Psoas muscle (tissue), 8 donors: Measurements from ENCODE around the gene SETD1A. TPM values are rescaled to one million over a fixed set of nuclear protein-coding genes. Genes with fewer than 3 reads are reported as not detected.

ENCODE experiments used
- ATAC-seq, 4 donors: fragments of 200-7000 bp; cut with Tn5 transposase; one replicate each; pipeline ENCODE4 v1.9.1; 2020; ENCODE audit warnings: moderate library complexity in 3 of 4, mild to moderate bottlenecking in 2 of 4
- DNase-seq, 2 donors: peaks; one replicate each; pipeline ENCODE4 v3.0.0-alpha.2; 2020
- H3K27ac ChIP-seq: fragments of 200-600 bp; one replicate; pipeline ENCODE4 v1.8.0; 2022
- H3K27me3 ChIP-seq, 3 donors: fragments of 200-600 bp in 1 of 3; one replicate each; pipeline versions ENCODE4 v1.6.1 to v1.8.0; 2013 to 2022; ENCODE audit warnings: low read length in 2 of 3, mild to moderate bottlenecking in 2 of 3, moderate library complexity in 1 of 3; ENCODE audit not compliant: insufficient read depth in 3 of 3
- H3K36me3 ChIP-seq, 2 donors: fragments of 200-600 bp in 1 of 2; one replicate each; pipeline versions ENCODE4 v1.6.1 to v1.8.0; 2013 to 2022; ENCODE audit warnings: low read depth in 1 of 2, mild to moderate bottlenecking in 1 of 2, moderate library complexity in 1 of 2; ENCODE audit not compliant: insufficient read depth in 1 of 2
- H3K4me1 ChIP-seq: fragments of 200-600 bp; one replicate; pipeline ENCODE4 v1.8.0; 2022
- H3K4me3 ChIP-seq: fragments of 200-600 bp; one replicate; pipeline ENCODE4 v1.8.0; 2022; ENCODE audit warnings: mild to moderate bottlenecking
- H3K9me3 ChIP-seq: fragments of 200-600 bp; one replicate; pipeline ENCODE4 v1.8.0; 2022
- WGBS, 3 donors: extraction: QIAGEN DNeasy Blood & Tissue Kit; methylation state at CpG; one replicate each; pipeline versions ENCODE4 v1.1.6 to v1.1.7; 2013; 5-methylcytosine and 5-hydroxymethylcytosine counted together
- intact Hi-C, 2 donors: fragments of 100-400 bp; cut with DNase I; formaldehyde crosslinking; loops; one replicate each; pipeline versions ENCODE4 v1.11.0 to v1.14.2; 2022
- polyA plus RNA-seq, 3 donors: library from polyadenylated mRNA; stranded (reverse); fragments of 200-250 nt; gene quantifications; one replicate each; pipeline ENCODE4 v1.2.3, GENCODE V29; 2013
- total RNA-seq, 4 donors: library from RNA; stranded (reverse); fragmentation: NEBNext Ultra II Directional in 2 of 4; extraction: Animal tissue kit (Norgen Biotek cat#: 25700) in 2 of 4; gene quantifications; one replicate each; pipeline versions ENCODE4 v1.2.1 to v1.2.4, GENCODE V29; 2021 to 2023
- TF ChIP-seq, protein P1 (sequence below): fragments of 200-600 bp; IDR thresholded peaks from one replicate; pipeline ENCODE4 v1.8.0; 2022; ENCODE audit warnings: antibody characterized with exemption
- donor health status: healthy with polysubstance abuse.
- donor health status: DM: no; HTN: no; CAD: no; lungs with moderate emphysema.
- donor health status: Bipolar disorder and iron deficiency.
- donor health status: healthy.
- donor health status: DM: yes; HTN: yes; CAD: no.
- donor health status: DM: no; HTN: no; CAD: no.
- donor health status: DM: no; HTN: no; CAD: no.
- donor health status: DM: yes; HTN: yes; CAD: no.

Gene SETD1A
- total and polyA plus RNA-seq, 7 donors = 7.9 to 19.0 (median 14.9) TPM

DNA sequence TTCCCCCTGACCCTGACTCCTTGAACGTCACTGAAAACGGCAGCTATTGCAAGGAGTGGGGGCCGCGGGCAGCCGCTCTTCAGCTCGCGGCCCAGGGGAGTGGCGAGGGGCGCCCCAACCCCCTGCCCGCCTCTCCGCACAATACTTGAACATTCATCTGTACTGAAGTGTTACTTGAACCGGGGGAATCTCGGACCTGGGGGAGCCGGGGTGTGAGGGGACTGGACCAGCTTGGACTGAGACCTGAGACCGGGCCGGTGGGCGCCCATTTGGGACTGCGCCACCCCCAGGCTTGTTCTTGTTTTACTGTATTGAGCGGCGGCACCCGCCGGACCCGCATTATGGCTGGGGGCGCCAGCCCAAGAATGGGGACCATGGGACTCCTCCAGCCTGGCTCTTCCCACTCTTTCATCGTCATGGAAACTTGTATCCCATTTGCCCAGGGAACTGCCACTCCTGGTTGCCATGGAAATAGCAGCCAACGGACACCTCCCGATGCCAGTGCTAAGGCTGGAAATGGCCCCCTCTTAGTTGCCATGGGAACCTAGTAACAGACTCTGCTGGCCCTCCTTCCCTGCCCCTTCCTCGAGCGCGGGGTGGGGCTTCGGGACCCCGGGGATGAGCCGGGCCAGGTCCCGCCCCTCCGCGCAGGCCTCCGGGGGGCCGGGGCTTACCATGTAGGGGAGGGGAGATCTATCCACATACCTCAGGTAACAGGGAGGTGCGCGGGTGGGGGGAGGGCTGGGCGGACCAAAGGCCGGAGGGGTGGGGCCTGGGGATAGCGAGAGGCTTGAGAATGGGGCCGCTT, 9.5 kb upstream of the SETD1A start:
- ATAC-seq = peak; percentile 25 to 69 (median 42)
- Histone ChIP-seq H3K4me3 (peak overlapping the region; percentile 99), H3K36me3 (peaks cover 0 to 14% of the 10 kb centered on the region in 2 donors), H3K27me3 (no peaks in the 10 kb centered on the region), H3K27ac (peak overlapping the region; percentile 91), H3K4me1 (peaks cover 14% of the 10 kb centered on the region), H3K9me3 (no peaks in the 10 kb centered on the region)
- 31 to 38% (median 33%) methylated on average over 40 to 44 of the region's 44 CpGs for WGBS, 3 donors
- intact Hi-C loops = no loop called here
- peak; percentile 84 to 88 for DNase-seq
- TF ChIP-seq, protein P1, sequence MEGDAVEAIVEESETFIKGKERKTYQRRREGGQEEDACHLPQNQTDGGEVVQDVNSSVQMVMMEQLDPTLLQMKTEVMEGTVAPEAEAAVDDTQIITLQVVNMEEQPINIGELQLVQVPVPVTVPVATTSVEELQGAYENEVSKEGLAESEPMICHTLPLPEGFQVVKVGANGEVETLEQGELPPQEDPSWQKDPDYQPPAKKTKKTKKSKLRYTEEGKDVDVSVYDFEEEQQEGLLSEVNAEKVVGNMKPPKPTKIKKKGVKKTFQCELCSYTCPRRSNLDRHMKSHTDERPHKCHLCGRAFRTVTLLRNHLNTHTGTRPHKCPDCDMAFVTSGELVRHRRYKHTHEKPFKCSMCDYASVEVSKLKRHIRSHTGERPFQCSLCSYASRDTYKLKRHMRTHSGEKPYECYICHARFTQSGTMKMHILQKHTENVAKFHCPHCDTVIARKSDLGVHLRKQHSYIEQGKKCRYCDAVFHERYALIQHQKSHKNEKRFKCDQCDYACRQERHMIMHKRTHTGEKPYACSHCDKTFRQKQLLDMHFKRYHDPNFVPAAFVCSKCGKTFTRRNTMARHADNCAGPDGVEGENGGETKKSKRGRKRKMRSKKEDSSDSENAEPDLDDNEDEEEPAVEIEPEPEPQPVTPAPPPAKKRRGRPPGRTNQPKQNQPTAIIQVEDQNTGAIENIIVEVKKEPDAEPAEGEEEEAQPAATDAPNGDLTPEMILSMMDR = no peak

DNA sequence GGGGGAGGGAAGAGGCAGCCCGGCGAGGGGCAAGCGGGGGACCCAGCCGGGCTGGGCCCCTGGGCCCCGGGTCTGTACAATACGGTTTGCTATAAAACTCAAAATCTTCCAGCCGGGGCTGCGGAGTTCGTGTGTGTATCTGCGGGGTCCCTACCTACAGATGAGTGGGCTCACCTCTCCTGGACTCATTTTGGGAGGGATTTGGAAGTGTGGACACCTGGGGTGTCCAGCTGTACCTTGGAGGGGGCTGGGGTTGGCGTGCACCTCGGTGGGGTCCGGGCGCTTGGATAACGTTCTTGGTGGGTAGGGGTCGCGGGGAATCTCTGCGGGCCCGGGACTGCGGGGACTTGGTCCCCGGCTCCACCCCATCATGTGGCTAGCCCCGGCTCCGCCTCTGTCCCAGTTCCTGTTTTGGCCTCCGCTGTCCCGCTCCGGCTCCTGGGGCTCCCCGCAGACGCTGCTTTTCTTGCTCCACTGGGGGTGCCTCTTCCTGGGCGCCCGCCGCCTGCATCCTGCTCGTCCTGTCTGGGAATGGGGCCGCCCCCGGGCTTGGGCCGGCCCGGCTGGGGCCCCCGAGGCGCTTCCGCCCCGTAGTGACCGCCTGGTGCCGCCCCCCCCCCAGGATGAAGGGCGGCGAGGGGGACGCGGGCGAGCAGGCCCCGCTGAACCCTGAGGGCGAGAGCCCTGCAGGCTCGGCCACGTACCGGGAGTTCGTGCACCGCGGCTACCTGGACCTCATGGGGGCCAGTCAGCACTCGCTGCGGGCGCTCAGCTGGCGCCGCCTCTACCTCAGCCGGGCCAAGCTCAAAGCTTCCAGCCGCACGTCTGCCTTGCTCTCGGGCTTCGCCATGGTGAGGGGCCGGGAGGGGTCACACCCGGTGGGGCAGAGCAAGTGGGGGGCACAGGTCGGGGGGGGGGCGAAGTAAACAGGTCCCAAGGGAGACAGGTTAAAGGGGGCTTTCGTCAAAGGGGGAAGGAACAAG, 8.6 kb upstream of the SETD1A start, which contains the start of gene ORAI3:
Gene ORAI3, plus strand, starts transcription at position 402 of the 983 bp plus-strand sequence. Its CDS starts 222 bp downstream, at position 624.
- H3K27me3 ChIP-seq = no peaks in the 10 kb centered on the region
- 1% methylated on average over 63 to 70 of the region's 70 CpGs for WGBS, 3 donors
- peak; percentile 60 to 78 (median 68) for ATAC-seq
- peak within 1 kb of the TSS; percentile 91 for H3K27ac ChIP-seq
- peak within 1 kb of the TSS; percentile 99 for H3K4me3 ChIP-seq
- H3K4me1 ChIP-seq = peaks cover 19% of the 10 kb centered on the region
- no peaks in the 10 kb centered on the region for H3K9me3 ChIP-seq
- peaks cover 0 to 9% of the 10 kb centered on the region in 2 donors for H3K36me3 ChIP-seq
- TF ChIP-seq, protein P1 = no peak
- intact Hi-C loops = no loop called here
- DNase-seq = peak; percentile 77 to 88

DNA sequence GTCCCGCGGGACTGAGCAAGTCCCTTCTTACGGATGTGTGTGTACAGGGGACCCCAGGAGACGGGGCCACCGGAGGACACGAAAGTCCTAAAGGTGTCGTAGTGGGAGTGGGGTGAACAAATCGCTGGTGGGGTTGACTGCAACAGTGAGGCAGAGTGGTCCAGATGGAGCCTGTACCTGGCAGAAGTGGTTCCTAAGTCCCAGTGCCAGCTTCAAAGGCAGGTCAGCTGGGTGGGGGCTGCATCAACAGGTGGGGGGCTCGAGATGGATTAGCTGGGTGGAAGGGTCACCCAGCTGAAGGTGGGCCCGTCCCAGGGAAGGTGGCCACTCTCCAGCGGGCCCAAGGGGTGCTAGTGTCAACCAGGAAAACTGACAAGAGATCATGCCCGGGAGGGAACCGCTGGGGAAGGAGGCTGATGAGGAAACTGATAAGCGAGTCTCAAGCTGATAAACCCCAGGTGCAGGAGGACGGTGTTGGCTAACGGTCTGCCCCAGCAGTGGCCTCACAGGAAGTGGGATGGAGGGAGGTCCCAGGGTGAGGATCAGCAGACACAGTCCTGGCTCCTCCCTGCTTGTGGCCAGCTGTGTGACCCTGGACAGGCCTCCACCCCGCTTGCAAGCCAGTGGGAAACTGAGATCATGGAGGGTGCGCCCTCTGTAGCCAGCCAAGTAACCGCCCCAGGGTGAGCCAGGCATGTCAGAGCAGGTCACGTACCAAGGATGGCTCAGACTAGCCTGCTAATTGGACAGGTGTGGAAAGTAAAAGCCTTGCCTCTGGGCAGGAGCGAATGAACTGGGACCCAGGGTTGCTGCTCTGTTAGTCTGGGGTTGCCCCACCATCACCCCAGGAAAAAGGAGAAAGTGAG, 7.7 kb upstream of the SETD1A start:
- ATAC-seq (peak; percentile 53 to 76 (median 66)), DNase-seq (peak; percentile 87 to 93)
- TF ChIP-seq, protein P1 = no peak
- Histone ChIP-seq H3K9me3 (no peaks in the 10 kb centered on the region), H3K4me3 (peak overlapping the region; percentile 99), H3K4me1 (peaks cover 19% of the 10 kb centered on the region), H3K36me3 (no peaks in the 10 kb centered on the region), H3K27ac (peak overlapping the region; percentile 91), H3K27me3 (no peaks in the 10 kb centered on the region)
- intact Hi-C loops = no loop called here
- WGBS, 3 donors = 8 to 14% (median 9%) methylated on average over 21 of the region's 21 CpGs

DNA sequence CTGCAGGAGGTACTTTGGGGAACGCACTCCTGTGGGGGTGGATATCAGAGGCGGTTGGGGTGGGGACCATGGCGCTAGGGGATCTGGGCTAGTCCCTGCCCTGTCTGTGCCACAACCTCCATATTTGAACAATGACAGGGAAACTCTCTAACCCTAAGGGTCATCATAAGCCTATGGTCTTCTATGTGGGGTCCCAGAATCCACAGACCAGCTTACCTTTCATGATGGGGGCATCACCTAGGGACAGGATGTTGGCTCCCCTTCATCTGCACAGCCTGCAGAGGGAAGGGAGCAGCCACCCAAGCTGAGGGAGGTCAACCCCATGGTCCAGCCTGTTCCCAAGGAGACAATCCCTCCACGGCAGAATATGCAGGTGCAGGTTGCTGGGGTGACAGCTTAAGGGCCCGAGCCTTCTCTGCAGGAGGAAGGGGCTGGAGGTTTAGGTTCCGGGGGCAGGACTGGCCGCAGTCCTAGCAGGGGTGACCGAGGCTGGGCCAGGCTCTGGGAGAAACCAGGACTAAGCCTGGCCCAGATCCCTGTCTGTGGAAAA, 7.0 kb upstream of the SETD1A start:
- peak overlapping the region; percentile 99 for H3K4me3 ChIP-seq
- no peaks in the 10 kb centered on the region for H3K36me3 ChIP-seq
- intact Hi-C loops = no loop called here
- WGBS, 3 donors = 74 to 76% (median 74%) methylated on average over 7 to 8 of the region's 8 CpGs
- TF ChIP-seq, protein P1 = no peak
- H3K9me3 ChIP-seq = no peaks in the 10 kb centered on the region
- H3K4me1 ChIP-seq = peaks cover 19% of the 10 kb centered on the region
- peak overlapping the region; percentile 91 for H3K27ac ChIP-seq
- DNase-seq (no peak), ATAC-seq (no peak)
- no peaks in the 10 kb centered on the region for H3K27me3 ChIP-seq
